Right lobe of liver (tissue), 6 donors: ENCODE results near the gene PUS7L. TPM values are rescaled to one million over a fixed set of nuclear protein-coding genes. Genes with fewer than 3 reads are reported as not detected.

Experiments
- ATAC-seq, 4 donors: fragments of 200-7000 bp; cut with Tn5 transposase; one replicate each; pipeline ENCODE4 v1.9.1; 2020; ENCODE audit warnings: mild to moderate bottlenecking in 4 of 4, moderate library complexity in 4 of 4
- DNase-seq, 3 donors: peaks; one replicate each; pipeline ENCODE4 v3.0.0-alpha.2; 2020
- H3K27ac ChIP-seq, 3 donors: fragments of 200-600 bp; one replicate each; pipeline ENCODE4 v1.8.0; 2022
- H3K27me3 ChIP-seq, 2 donors: fragments of 200-600 bp; one replicate each; pipeline ENCODE4 v1.8.0; 2022
- H3K36me3 ChIP-seq, 4 donors: fragments of 200-600 bp; sonication (generic) in 1 of 4; one replicate each; pipeline versions ENCODE4 v1.5.1 to v1.8.0; 2017 to 2022; ENCODE audit warnings: control low read depth in 1 of 4
- H3K4me1 ChIP-seq, 4 donors: fragments of 200-600 bp; sonication (generic) in 1 of 4; one replicate each; pipeline versions ENCODE4 v1.5.1 to v1.8.0; 2017 to 2022; ENCODE audit warnings: control low read depth in 1 of 4
- H3K4me3 ChIP-seq, 3 donors: fragments of 200-600 bp; one replicate each; pipeline ENCODE4 v1.8.0; 2022
- H3K9me3 ChIP-seq, 4 donors: fragments of 200-600 bp; sonication (generic) in 1 of 4; one replicate each; pipeline versions ENCODE4 v1.5.1 to v1.8.0; 2017 to 2022; ENCODE audit warnings: control low read depth in 1 of 4
- POLR2A ChIP-seq: fragments of 450-650 bp; IDR thresholded peaks from one replicate; pipeline ENCODE4 v1.6.1; 2017; ENCODE audit warnings: antibody characterized with exemption, mild to moderate bottlenecking
- WGBS: methylation state at CpG from one replicate; pipeline ENCODE4 v1.1.6; 2018; ENCODE audit warnings: low coverage, low lambda C conversion rate; ENCODE audit not compliant: insufficient coverage; ENCODE audit errors: missing lambda C conversion rate; 5-methylcytosine and 5-hydroxymethylcytosine counted together
- intact Hi-C, 2 donors: fragments of 100-400 bp; cut with DNase I; formaldehyde crosslinking; loops; one replicate each; pipeline versions ENCODE4 v1.11.2 to v1.14.1; 2022
- total RNA-seq, 6 experiments: library from RNA; depleted of rRNA in 2 of 6; stranded (reverse); fragments of >200 nt in 2 of 6; fragmentation: NEBNext Ultra II Directional in 3 of 6; extraction: Animal tissue kit (Norgen Biotek cat#: 25700) in 3 of 6; gene quantifications; one replicate each; pipeline versions ENCODE4 v1.1.0 to v1.2.4, GENCODE V29; 2016 to 2023
- TF ChIP-seq, protein P1 (sequence below), 4 donors: fragments of 200-600 bp in 3 of 4; fragments of 450-650 bp in 1 of 4; IDR thresholded peaks; one replicate each; pipeline versions ENCODE4 v1.5.1 to v1.8.0; 2016 to 2022; ENCODE audit warnings: antibody characterized with exemption in 4 of 4, mild to moderate bottlenecking in 2 of 4
- donor health status: DM: no; HTN: yes; CAD: no.
- donor health status: DM: no; HTN: no; CAD: no.
- donor health status: DM: no; HTN: no; CAD: no.
- donor health status: DM: no; HTN: yes; CAD: no.
- donor health status: DM: no; HTN: yes; CAD: no.

Gene PUS7L
- total RNA-seq, 6 experiments from 2014 or later, result 3.9 to 9.1 (median 5.0) TPM

- DNase-seq (peak in 1 of 3 donors; percentile 28), ATAC-seq (peak in 1 of 4 donors; percentile 23)
- Histone ChIP-seq H3K4me3 (no peak overlapping the region), H3K27ac (no peak overlapping the region), H3K36me3 (no peaks in the 10 kb centered on the region), H3K9me3 (no peaks in the 10 kb centered on the region), H3K27me3 (no peaks in the 10 kb centered on the region), H3K4me1 (no peaks in the 10 kb centered on the region)
- 17% methylated on average over 1 of the region's 6 CpGs for WGBS
- intact Hi-C loops, result no loop called here
- TF ChIP-seq, protein P1, sequence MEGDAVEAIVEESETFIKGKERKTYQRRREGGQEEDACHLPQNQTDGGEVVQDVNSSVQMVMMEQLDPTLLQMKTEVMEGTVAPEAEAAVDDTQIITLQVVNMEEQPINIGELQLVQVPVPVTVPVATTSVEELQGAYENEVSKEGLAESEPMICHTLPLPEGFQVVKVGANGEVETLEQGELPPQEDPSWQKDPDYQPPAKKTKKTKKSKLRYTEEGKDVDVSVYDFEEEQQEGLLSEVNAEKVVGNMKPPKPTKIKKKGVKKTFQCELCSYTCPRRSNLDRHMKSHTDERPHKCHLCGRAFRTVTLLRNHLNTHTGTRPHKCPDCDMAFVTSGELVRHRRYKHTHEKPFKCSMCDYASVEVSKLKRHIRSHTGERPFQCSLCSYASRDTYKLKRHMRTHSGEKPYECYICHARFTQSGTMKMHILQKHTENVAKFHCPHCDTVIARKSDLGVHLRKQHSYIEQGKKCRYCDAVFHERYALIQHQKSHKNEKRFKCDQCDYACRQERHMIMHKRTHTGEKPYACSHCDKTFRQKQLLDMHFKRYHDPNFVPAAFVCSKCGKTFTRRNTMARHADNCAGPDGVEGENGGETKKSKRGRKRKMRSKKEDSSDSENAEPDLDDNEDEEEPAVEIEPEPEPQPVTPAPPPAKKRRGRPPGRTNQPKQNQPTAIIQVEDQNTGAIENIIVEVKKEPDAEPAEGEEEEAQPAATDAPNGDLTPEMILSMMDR (IDR thresholded peaks at IDR 0.05), result no peak
These were observed 83.3 kb downstream of the PUS7L start for GRCh38 chr12:43675048-43675904.

- intact Hi-C loops, result no loop called here
- 58% methylated on average over 2 of the region's 2 CpGs for WGBS
These were observed 89.2 kb downstream of the PUS7L start for GRCh38 chr12:43669373-43669772.

More at GRCh38 chr12:43669373-43669772, 89.2 kb downstream of the PUS7L start:
- no peaks in the 10 kb centered on the region for H3K27me3 ChIP-seq
- TF ChIP-seq, protein P1 (IDR thresholded peaks at IDR 0.05), result no peak
- TF ChIP-seq POLR2A, result no peak
- DNase-seq, result no peak
- no peak overlapping the region for H3K27ac ChIP-seq
- ATAC-seq, result no peak
- H3K9me3 ChIP-seq, result no peaks in the 10 kb centered on the region
- H3K4me1 ChIP-seq, result no peaks in the 10 kb centered on the region
- H3K4me3 ChIP-seq, result no peak overlapping the region
- no peaks in the 10 kb centered on the region for H3K36me3 ChIP-seq

Other genes with a start within 250 kb of the PUS7L start
- not detected for gene ADAMTS20, start 206.6 kb downstream of the PUS7L start, total RNA-seq
- 10 to 100 TPM in 2 of 6 experiments, 1 to 10 TPM in 4; 6.5 to 16.0 (median 9.3) TPM for gene IRAK4, start 161 bp upstream of the PUS7L start, total RNA-seq
- gene TWF1, start 47.5 kb upstream of the PUS7L start, total RNA-seq, result 10 to 100 TPM; 28.6 to 52.9 (median 43.5) TPM
- gene TMEM117, start 77.3 kb upstream of the PUS7L start, total RNA-seq, result 10 to 100 TPM in 1 of 6 experiments, 1 to 10 TPM in 5; 2.4 to 15.3 (median 3.1) TPM